ENCODE data around the gene SLC25A23. TPM values are rescaled to one million over a fixed set of nuclear protein-coding genes. Genes with fewer than 3 reads are reported as not detected.

Gene SLC25A23
- total RNA-seq, 1 experiment from 2014 or later = 67.6 TPM

- no peak overlapping the region for H3K27ac Mint-ChIP-seq (ENCODE audit: unreplicated experiment)
- no TSS peak for BruUV-seq (replicated peaks)
- H3K4me1 Mint-ChIP-seq (ENCODE audit: low read depth, unreplicated experiment) = no peaks in the 10 kb centered on the region
- no peaks in the 10 kb centered on the region for H3K9me3 Mint-ChIP-seq (ENCODE audit: low read depth, unreplicated experiment)
- DNase-seq = no peak
- TF ChIP-seq CTCF (IDR thresholded peaks at IDR 0.05; ENCODE audit: unreplicated experiment) = no peak
- intact Hi-C loops (cut with micrococcal nuclease; ENCODE audit: unreplicated experiment) = no loop called here
- CTCF ChIA-PET = no interaction called here
- no peaks in the 10 kb centered on the region for H3K27me3 Mint-ChIP-seq (ENCODE audit: unreplicated experiment)
- H3K36me3 Mint-ChIP-seq (ENCODE audit: insufficient read depth, unreplicated experiment) = peaks cover 18% of the 10 kb centered on the region
- no peak overlapping the region for H3K4me3 Mint-ChIP-seq (ENCODE audit: low read depth, unreplicated experiment)
These were observed 9.4 kb downstream of the SLC25A23 start for GRCh38 chr19:6450166-6450565.

GRCh38 chr19:6448045-6448444 is 11.5 kb downstream of the SLC25A23 start:
- no peak for DNase-seq

GRCh38 chr19:6446452-6446851 is 13.1 kb downstream of the SLC25A23 start:
- H3K9me3 Mint-ChIP-seq (ENCODE audit: low read depth, unreplicated experiment) = no peaks in the 10 kb centered on the region
- no peak overlapping the region for H3K4me3 Mint-ChIP-seq (ENCODE audit: low read depth, unreplicated experiment)
- no peak for DNase-seq
- H3K27me3 Mint-ChIP-seq (ENCODE audit: unreplicated experiment) = no peaks in the 10 kb centered on the region
- CTCF ChIA-PET = no interaction called here
- no peak for TF ChIP-seq CTCF (IDR thresholded peaks at IDR 0.05; ENCODE audit: unreplicated experiment)
- H3K27ac Mint-ChIP-seq (ENCODE audit: unreplicated experiment) = no peak overlapping the region
- H3K4me1 Mint-ChIP-seq (ENCODE audit: low read depth, unreplicated experiment) = no peaks in the 10 kb centered on the region
- no TSS peak for BruUV-seq (replicated peaks)
- H3K36me3 Mint-ChIP-seq (ENCODE audit: insufficient read depth, unreplicated experiment) = peaks cover 9% of the 10 kb centered on the region
- intact Hi-C loops (cut with micrococcal nuclease; ENCODE audit: unreplicated experiment) = no loop called here

More at GRCh38 chr19:6448045-6448444, 11.5 kb downstream of the SLC25A23 start:
- intact Hi-C loops (cut with micrococcal nuclease; ENCODE audit: unreplicated experiment) = no loop called here
- H3K9me3 Mint-ChIP-seq (ENCODE audit: low read depth, unreplicated experiment) = no peaks in the 10 kb centered on the region
- no peak overlapping the region for H3K4me3 Mint-ChIP-seq (ENCODE audit: low read depth, unreplicated experiment)
- CTCF ChIA-PET = no interaction called here
- H3K27ac Mint-ChIP-seq (ENCODE audit: unreplicated experiment) = no peak overlapping the region
- H3K4me1 Mint-ChIP-seq (ENCODE audit: low read depth, unreplicated experiment) = no peaks in the 10 kb centered on the region
- H3K36me3 Mint-ChIP-seq (ENCODE audit: insufficient read depth, unreplicated experiment) = peaks cover 16% of the 10 kb centered on the region
- no TSS peak for BruUV-seq (replicated peaks)
- H3K27me3 Mint-ChIP-seq (ENCODE audit: unreplicated experiment) = no peaks in the 10 kb centered on the region
- no peak for TF ChIP-seq CTCF (IDR thresholded peaks at IDR 0.05; ENCODE audit: unreplicated experiment)

GRCh38 chr19:6443986-6444385 is 15.6 kb downstream of the SLC25A23 start:
- no peak for TF ChIP-seq CTCF (IDR thresholded peaks at IDR 0.05; ENCODE audit: unreplicated experiment)
- no TSS peak for BruUV-seq (replicated peaks)
- intact Hi-C loops (cut with micrococcal nuclease; ENCODE audit: unreplicated experiment) = no loop called here
- no peaks in the 10 kb centered on the region for H3K27me3 Mint-ChIP-seq (ENCODE audit: unreplicated experiment)
- CTCF ChIA-PET = no interaction called here
- no peak overlapping the region for H3K27ac Mint-ChIP-seq (ENCODE audit: unreplicated experiment)
- no peak for DNase-seq
- no peak overlapping the region for H3K4me3 Mint-ChIP-seq (ENCODE audit: low read depth, unreplicated experiment)
- no peaks in the 10 kb centered on the region for H3K4me1 Mint-ChIP-seq (ENCODE audit: low read depth, unreplicated experiment)
- no peaks in the 10 kb centered on the region for H3K9me3 Mint-ChIP-seq (ENCODE audit: low read depth, unreplicated experiment)
- H3K36me3 Mint-ChIP-seq (ENCODE audit: insufficient read depth, unreplicated experiment) = peaks cover 14% of the 10 kb centered on the region

Measured in Calu3 (cell line).